ENCODE results near the gene ALDH9A1.
"Not testable (repeated sequence)": the region's sequence is repeated elsewhere in the genome, so short reads cannot be mapped to it uniquely, and the experiment has no call there.

The ALDH9A1 gene

GRCh38 chr1:165686121-165686970 is 12.0 kb downstream of the ALDH9A1 start:
- DNase-seq = no peak

DNA sequence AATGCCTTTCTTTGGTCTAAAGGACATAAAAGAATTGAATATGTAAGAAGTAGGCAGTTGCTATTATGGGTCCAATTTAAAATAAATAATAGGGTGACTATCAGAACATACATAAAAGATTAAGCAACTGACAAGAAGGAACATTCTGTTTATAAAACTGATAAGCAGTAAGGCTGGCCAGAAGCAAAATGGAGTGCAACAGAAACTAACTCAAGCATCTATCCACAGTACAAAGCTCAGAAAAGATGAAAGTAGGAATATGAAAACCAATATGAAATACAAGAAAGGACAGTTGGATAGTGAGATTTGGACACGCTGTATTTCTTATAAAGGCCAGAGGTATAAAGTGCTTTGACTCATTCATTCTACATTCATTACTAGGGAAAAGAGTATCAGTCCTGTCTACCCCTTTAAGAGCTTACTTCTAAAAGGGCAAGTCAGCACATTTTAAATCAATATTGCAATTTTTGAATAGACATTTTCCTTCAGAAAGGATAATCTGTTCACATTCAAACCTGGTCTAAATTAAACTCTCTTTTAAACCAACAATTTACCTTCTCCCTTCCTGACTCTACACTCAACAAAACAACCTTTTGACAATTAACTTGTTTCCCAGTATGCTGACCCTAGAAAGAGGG is 14.4 kb downstream of the ALDH9A1 start:
- DNase-seq = no peak

DNA sequence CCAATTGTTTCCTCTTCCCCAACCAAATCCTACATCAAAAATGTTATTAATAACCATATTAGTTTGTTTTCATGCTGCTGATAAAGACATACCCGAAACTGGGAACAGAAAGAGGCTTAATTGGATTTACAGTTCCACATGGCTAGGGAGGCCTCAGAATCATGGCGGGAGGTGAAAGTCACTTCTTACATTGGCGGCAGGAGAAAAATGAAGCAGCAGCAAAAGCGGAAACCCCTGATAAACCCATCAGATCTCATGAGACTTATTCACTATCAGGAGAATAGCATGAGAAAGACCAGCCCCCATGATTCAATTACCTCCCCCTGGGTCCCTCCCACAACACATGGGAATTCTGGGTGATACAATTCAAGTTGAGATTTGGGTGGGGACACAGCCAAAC is 17.6 kb downstream of the ALDH9A1 start:
- DNase-seq = not testable (repeated sequence)

GRCh38 chr1:165680303-165680702 is 18.1 kb downstream of the ALDH9A1 start:
- no peak for DNase-seq

DNA sequence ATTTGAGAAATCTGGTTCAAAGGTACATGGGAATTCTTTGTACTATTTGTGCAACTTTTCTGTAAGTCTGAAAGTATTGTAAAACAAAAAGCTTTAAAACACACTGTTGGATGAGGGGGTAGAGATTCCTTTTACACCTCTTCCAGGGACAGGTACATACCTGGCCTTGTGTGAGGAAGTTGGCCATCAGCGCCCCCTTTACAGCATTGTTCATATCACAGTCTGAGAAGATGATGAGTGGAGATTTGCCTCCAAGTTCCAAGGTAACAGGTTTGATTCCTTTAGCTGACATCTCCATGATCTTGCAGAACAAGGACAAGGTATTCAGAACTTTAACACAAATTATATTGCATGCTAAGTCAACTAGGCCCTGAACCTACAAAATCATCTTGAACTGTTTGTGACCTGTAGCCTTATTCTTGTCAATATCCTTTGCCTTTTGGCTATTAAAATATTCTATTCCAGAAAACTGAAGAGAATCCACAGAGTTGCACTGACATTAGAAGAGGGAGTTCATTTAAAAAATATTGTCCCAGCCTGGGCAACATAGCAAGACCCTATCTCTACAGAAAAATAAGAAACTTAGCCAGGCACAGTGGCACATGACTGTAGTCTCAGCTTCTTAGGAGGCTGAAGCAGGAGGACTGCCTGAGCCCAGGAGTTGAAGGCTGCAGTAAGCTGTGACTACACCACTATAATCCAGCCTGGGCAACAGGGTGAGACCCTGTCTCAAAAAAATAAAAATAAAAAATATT is 18.9 kb downstream of the ALDH9A1 start:
- no peak for DNase-seq

GRCh38 chr1:165678509-165678908 is 19.9 kb downstream of the ALDH9A1 start:
- DNase-seq = no peak

DNA sequence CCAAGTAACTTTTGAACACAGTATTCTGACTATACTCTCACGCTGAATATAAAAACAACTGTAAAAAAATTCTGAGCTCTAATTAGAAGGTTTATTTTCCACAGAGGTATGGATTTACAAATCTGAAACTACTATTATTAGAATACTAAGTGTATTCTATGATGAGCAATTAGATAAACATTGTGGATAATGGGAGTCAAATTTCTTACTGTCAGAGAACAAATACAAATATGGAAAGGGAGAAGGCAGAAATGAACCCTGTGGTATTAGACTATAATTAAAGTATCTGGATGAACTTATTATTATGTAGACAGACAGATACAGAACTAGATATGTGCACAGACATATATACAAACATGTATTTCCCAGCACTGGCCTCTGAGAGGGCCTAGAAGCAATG is 22.6 kb downstream of the ALDH9A1 start:
- DNase-seq = no peak

- DNase-seq = no peak
Observed at GRCh38 chr1:165674599-165674998, 23.8 kb downstream of the ALDH9A1 start.

DNA sequence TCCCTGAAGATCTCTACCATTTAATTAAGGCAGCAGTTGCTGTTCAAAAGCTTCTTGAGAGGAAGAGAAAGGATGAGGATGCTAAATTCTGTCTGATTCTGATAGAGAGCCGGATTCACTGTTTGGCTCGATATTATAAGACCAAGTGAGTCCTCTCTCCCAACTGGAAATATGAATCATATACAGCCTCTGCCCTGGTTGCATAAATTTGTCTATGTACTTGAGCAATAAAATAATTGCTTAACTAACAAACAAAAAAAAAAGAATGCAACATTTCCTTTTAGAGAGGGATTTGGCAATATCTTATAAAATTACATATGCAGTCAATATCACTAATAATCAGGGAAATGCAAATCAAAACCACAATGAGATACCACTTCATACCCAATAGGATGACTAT is 26.8 kb downstream of the ALDH9A1 start:
- DNase-seq = no peak

DNA sequence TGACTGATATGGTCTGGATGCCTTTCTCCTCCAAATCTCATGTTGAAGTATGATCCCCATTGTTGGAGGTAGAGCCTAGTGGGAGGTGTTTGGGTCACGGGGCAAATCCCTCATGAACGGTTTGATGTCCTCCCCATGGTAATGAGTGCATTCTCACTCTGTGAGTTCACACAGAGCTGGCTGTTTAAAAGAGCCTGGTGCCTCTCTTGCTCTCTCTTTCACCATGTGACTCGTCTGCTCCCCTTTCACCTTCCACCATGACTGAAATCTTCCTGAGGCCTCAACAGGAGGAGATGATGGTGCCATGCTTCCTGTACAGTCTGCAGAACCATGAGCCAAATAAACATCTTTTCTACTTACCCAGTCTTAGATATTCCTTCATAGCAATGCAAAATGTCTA is 30.2 kb downstream of the ALDH9A1 start:
- DNase-seq = no peak

- no peak for DNase-seq
Observed at GRCh38 chr1:165666152-165666825, 32.1 kb downstream of the ALDH9A1 start.

DNA sequence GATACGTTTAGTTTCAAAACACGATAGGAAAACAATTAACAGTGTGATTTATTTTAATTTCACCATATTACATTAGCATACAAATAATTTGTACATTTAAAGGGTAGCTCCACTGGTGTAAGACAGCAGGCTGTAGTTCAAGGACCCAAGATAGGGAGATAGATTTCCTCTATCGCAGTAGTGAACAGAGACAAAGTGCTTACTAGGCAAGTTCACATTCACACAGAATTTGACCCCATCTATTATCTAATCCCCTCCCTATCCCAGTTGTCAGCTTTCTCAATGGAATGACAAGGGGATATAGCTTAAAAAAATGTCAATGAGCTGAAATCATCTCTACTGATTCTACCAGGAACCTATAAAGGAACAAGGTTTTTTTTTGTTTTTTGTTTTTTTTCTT is 36.2 kb downstream of the ALDH9A1 start:
- no peak for DNase-seq

DNA sequence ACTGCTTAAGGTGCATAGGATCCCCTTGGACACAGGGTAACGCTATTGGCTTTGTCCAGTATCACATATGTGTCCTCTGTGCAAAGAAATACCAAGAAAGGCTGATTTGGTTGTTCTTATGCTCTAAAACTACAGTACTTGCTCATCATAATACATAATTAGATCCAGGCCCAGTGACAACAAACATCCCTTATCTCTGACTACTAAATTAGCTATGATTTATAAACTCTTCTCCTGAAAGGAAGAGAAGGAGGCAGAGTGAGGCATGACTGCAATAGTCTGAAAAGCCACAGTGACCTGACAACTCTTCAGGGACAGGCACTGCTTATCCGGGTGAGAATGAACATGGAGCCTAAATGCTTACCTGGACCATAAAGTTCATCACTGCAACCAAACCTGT is 36.7 kb downstream of the ALDH9A1 start:
- DNase-seq = no peak

GRCh38 chr1:165659581-165659895 is 38.8 kb downstream of the ALDH9A1 start:
- DNase-seq = no peak

- DNase-seq = not testable (repeated sequence)
Observed at GRCh38 chr1:165658766-165659580, 39.4 kb downstream of the ALDH9A1 start.

GRCh38 chr1:165650981-165651625 is 47.3 kb downstream of the ALDH9A1 start:
- no peak for DNase-seq

DNA sequence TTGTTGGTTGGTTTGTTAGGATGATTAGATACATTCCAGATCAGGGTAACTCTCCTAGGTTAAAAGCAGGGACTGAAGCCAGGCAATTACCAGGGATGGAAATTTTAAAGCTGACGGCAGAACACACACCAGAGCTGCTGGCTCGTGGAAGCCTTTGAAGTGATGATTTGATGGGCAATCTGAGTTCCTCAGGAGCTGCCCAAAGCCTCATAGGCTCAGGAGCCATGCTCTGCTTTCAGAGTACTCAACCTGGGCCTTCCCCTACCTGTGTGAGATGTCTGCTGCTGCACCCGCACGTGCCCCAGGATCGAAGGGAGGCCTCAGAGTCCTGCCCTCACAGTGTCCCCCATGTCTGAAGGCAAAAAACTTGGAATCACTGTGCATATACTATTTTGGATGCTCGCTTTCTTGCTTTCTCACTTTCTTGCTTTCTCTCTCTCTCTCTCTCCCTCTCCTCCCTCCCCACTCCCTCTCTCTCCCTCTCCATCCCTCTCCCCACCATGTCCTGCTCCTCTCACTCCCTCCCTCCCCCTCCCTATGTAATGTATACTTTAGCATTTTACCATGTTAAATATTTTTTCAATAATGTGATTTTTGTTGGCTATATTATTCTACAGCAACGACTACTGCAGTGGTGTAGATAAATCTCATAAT is 49.3 kb downstream of the ALDH9A1 start:
- DNase-seq = no peak

GRCh38 chr1:165647970-165648369 is 50.4 kb downstream of the ALDH9A1 start:
- no peak for DNase-seq

DNA sequence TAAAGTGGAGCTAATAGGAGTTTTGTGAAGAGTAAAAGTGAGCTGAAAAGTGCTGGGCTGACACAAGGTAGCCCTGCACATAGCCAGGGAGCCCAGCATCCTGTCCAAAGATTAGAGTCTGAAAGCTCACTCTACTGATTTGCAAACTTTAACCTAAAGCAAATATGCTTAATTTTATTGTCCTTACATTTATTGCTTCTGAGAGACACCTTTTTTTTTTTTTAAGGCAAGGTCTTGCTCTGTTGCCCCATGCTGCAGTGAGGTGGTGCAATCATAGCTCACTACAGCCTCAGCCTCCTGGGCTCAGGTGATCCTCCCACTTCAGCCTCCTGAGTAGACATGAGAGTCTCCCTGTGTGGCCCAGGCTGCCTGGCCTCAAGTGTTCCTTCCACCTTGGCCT is 50.8 kb downstream of the ALDH9A1 start:
- no peak for DNase-seq

- peak; percentile 5 for DNase-seq
Observed at GRCh38 chr1:165645654-165646366, 52.6 kb downstream of the ALDH9A1 start.
